H9 (cell line): ENCODE data around the gene NXPH3. TPM values are rescaled to one million over a fixed set of nuclear protein-coding genes. Genes with fewer than 3 reads are reported as not detected.

Experiments
- DNase-seq: peaks from one replicate; pipeline ENCODE4 v3.0.0-alpha.2; 2017
- H2AFZ ChIP-seq: one replicate; pipeline ENCODE4 v1.6.1; 2013; ENCODE audit warnings: mild to moderate bottlenecking, low read length, control low read depth, moderate library complexity
- H2AK5ac ChIP-seq: 2 replicates; pipeline ENCODE4 v1.6.1; 2013; ENCODE audit warnings: low read length, control low read depth, mixed read lengths; ENCODE audit not compliant: insufficient read length
- H2BK120ac ChIP-seq: one replicate; pipeline ENCODE4 v1.6.1; 2013; ENCODE audit warnings: low read depth, mild to moderate bottlenecking, low read length, control low read depth, inconsistent platforms; ENCODE audit not compliant: poor library complexity, severe bottlenecking
- H2BK12ac ChIP-seq: 2 replicates; pipeline ENCODE4 v1.6.1; 2013; ENCODE audit warnings: low read length, control low read depth, mixed read lengths, low read depth; ENCODE audit not compliant: insufficient read length
- H2BK15ac ChIP-seq: 2 replicates; pipeline ENCODE4 v1.6.1; 2013; ENCODE audit warnings: low read depth, low read length, control low read depth
- H2BK20ac ChIP-seq: one replicate; pipeline ENCODE4 v1.6.1; 2013; ENCODE audit warnings: low read depth, mild to moderate bottlenecking, low read length, control low read depth, inconsistent platforms; ENCODE audit not compliant: poor library complexity, severe bottlenecking
- H2BK5ac ChIP-seq: 2 replicates; pipeline ENCODE4 v1.6.1; 2013; ENCODE audit warnings: low read length, control low read depth, mixed read lengths; ENCODE audit not compliant: insufficient read length
- H3K14ac ChIP-seq: 2 replicates; pipeline ENCODE4 v1.6.1; 2013; ENCODE audit warnings: low read length, control low read depth; ENCODE audit not compliant: insufficient read depth
- H3K18ac ChIP-seq: 2 replicates; pipeline ENCODE4 v1.6.1; 2013; ENCODE audit warnings: low read depth, mild to moderate bottlenecking, mixed read lengths, low read length, control low read depth; ENCODE audit not compliant: insufficient read length
- H3K23ac ChIP-seq: 2 replicates; pipeline ENCODE4 v1.6.1; 2013; ENCODE audit warnings: low read length, control low read depth, mixed read lengths, low read depth; ENCODE audit not compliant: insufficient read length
- H3K23me2 ChIP-seq: 2 replicates; pipeline ENCODE4 v1.6.1; 2013; ENCODE audit warnings: low read depth, mild to moderate bottlenecking, mixed read lengths, low read length, control low read depth; ENCODE audit not compliant: insufficient read length, poor library complexity, severe bottlenecking
- H3K27ac ChIP-seq: 2 replicates; pipeline ENCODE4 v1.5.1; 2013; ENCODE audit warnings: low read length, control low read depth, mixed read lengths, low read depth; ENCODE audit not compliant: insufficient read length
- H3K27me3 ChIP-seq: 2 replicates; pipeline ENCODE4 v1.6.1; 2013; ENCODE audit warnings: low read length, control low read depth, inconsistent platforms; ENCODE audit not compliant: insufficient read depth
- H3K4ac ChIP-seq: 2 replicates; pipeline ENCODE4 v1.6.1; 2013; ENCODE audit warnings: low read depth, mild to moderate bottlenecking, control low read depth, inconsistent platforms, low read length, moderate library complexity
- H3K4me1 ChIP-seq: 2 replicates; pipeline ENCODE4 v1.6.1; 2013; ENCODE audit warnings: low read length, control low read depth, inconsistent platforms; ENCODE audit not compliant: insufficient read depth
- H3K4me2 ChIP-seq: 2 replicates; pipeline ENCODE4 v1.6.1; 2013; ENCODE audit warnings: low read length, control low read depth, mixed read lengths; ENCODE audit not compliant: insufficient read length, insufficient read depth
- H3K56ac ChIP-seq: 2 replicates; pipeline ENCODE4 v1.6.1; 2013; ENCODE audit warnings: low read depth, mild to moderate bottlenecking, mixed read lengths, low read length, control low read depth; ENCODE audit not compliant: insufficient read length
- H3K79me1 ChIP-seq: 2 replicates; pipeline ENCODE4 v1.6.1; 2013; ENCODE audit warnings: low read depth, mild to moderate bottlenecking, moderate library complexity, low read length, control low read depth, inconsistent platforms; ENCODE audit not compliant: insufficient read depth, poor library complexity, severe bottlenecking
- H3K79me2 ChIP-seq: 2 replicates; pipeline ENCODE4 v1.6.1; 2013; ENCODE audit warnings: low read length, control low read depth, inconsistent platforms; ENCODE audit not compliant: insufficient read depth
- H3K9ac ChIP-seq: 2 replicates; pipeline ENCODE4 v1.6.1; 2013; ENCODE audit warnings: low read length, control low read depth, mixed read lengths; ENCODE audit not compliant: insufficient read length; ENCODE audit errors: extremely low read depth
- H3K9me3 ChIP-seq: one replicate; pipeline ENCODE4 v1.6.1; 2013; ENCODE audit warnings: low read depth, low read length, inconsistent platforms; ENCODE audit not compliant: control insufficient read depth
- H3T11ph ChIP-seq: one replicate; pipeline ENCODE4 v1.6.1; 2013; ENCODE audit warnings: mild to moderate bottlenecking, low read length, control low read depth, inconsistent platforms
- H4K20me1 ChIP-seq: one replicate; pipeline ENCODE4 v1.6.1; 2013; ENCODE audit not compliant: control insufficient read depth, insufficient read length, insufficient read depth
- H4K5ac ChIP-seq: 2 replicates; pipeline ENCODE4 v1.6.1; 2013; ENCODE audit warnings: low read depth, mild to moderate bottlenecking, mixed read lengths, low read length, control low read depth; ENCODE audit not compliant: insufficient read length
- H4K8ac ChIP-seq: replicated peaks from 2 replicates; pipeline ENCODE4 v1.6.1; 2013; ENCODE audit warnings: low read length, control low read depth, mixed read lengths, low read depth; ENCODE audit not compliant: insufficient read length
- H4K91ac ChIP-seq: 2 replicates; pipeline ENCODE4 v1.6.1; 2013; ENCODE audit warnings: low read depth, mild to moderate bottlenecking, moderate library complexity, mixed read lengths, low read length, control low read depth; ENCODE audit not compliant: insufficient read length
- H3K27ac Mint-ChIP-seq, 3 experiments: 2 replicates in 2 of 3; 3 replicates in 1 of 3; pipeline ENCODE4 v1.8.0; 2020 to 2021; ENCODE audit warnings: mixed read lengths in 3 of 3, mild to moderate bottlenecking in 1 of 3, moderate library complexity in 1 of 3
- H3K27me3 Mint-ChIP-seq: 2 replicates; pipeline ENCODE4 v1.8.0; 2021; ENCODE audit warnings: low read depth, mild to moderate bottlenecking, moderate library complexity, mixed read lengths
- H3K36me3 Mint-ChIP-seq, 3 experiments: 2 replicates in 2 of 3; 3 replicates in 1 of 3; pipeline ENCODE4 v1.8.0; 2020 to 2021; ENCODE audit warnings: low read depth in 3 of 3, mixed read lengths in 3 of 3; ENCODE audit not compliant: insufficient read depth in 1 of 3
- H3K4me1 Mint-ChIP-seq, 2 experiments: 2 replicates each; pipeline ENCODE4 v1.8.0; 2020; ENCODE audit warnings: mixed read lengths in 2 of 2
- H3K4me3 Mint-ChIP-seq, 2 experiments: 2 replicates in 1 of 2; 3 replicates in 1 of 2; pipeline ENCODE4 v1.8.0; 2020 to 2021; ENCODE audit warnings: mild to moderate bottlenecking in 2 of 2, mixed read lengths in 2 of 2, moderate library complexity in 1 of 2
- H3K9me3 Mint-ChIP-seq, 2 experiments: 2 replicates in 1 of 2; 3 replicates in 1 of 2; pipeline ENCODE4 v1.8.0; 2020; ENCODE audit warnings: mild to moderate bottlenecking in 2 of 2, mixed read lengths in 2 of 2, moderate library complexity in 1 of 2
- CTCF ChIP-seq: fragments of 200-600 bp; sonication (generic); conservative IDR thresholded peaks from 3 replicates; pipeline ENCODE4 v1.8.0; 2021; ENCODE audit warnings: antibody characterized with exemption, mild to moderate bottlenecking
- WGBS: extraction: QIAGEN DNeasy Blood & Tissue Kit; methylation state at CpG from one replicate; pipeline ENCODE4 v1.1.7; 2013; ENCODE audit warnings: missing lambda C conversion rate, low lambda C conversion rate, mixed read lengths; ENCODE audit not compliant: insufficient read length; ENCODE audit errors: extremely low coverage; 5-methylcytosine and 5-hydroxymethylcytosine counted together
- total RNA-seq: library from RNA; stranded (reverse); gene quantifications from 2 replicates; pipeline ENCODE4 v1.2.1, GENCODE V29; 2021

The NXPH3 gene
- total RNA-seq, 1 experiment from 2014 or later = 1.3 TPM

- Mint-ChIP-seq H3K4me3 (no peak overlapping the region), H3K27me3 (no peaks in the 10 kb centered on the region; the same call in 1 of the 2 replicates), H3K9me3 (no peaks in the 10 kb centered on the region; a peak in 1 of 5 replicates), H3K27ac (no peak overlapping the region), H3K36me3 (no peaks in the 10 kb centered on the region), H3K4me1 (peaks cover 0 to 11% of the 10 kb centered on the region in 2 experiments; a peak in 2 of 4 replicates)
- Histone ChIP-seq H3K23me2 (no peaks in the 10 kb centered on the region), H3K79me2 (no peaks in the 10 kb centered on the region; the same call in 1 of the 2 replicates), H3T11ph (no peak overlapping the region), H3K4ac (no peak overlapping the region), H3K23ac (no peak overlapping the region), H2AK5ac (no peak overlapping the region), H2BK120ac (no peak overlapping the region), H2BK12ac (no peak overlapping the region), H4K91ac (no peak overlapping the region), H2BK5ac (no peak overlapping the region), H3K4me1 (no peaks in the 10 kb centered on the region), H3K79me1 (no peaks in the 10 kb centered on the region), H3K9ac (no peak overlapping the region), H4K20me1 (no peaks in the 10 kb centered on the region), H4K8ac (no peak overlapping the region), H3K56ac (no peak overlapping the region), H3K14ac (no peak overlapping the region), H3K18ac (no peak overlapping the region), H3K9me3 (no peaks in the 10 kb centered on the region), H3K27me3 (no peaks in the 10 kb centered on the region), H2AFZ (no peak overlapping the region), H3K4me2 (no peak overlapping the region), H3K27ac (no peak overlapping the region), H2BK20ac (no peak overlapping the region), H2BK15ac (no peak overlapping the region), H4K5ac (no peak overlapping the region)
- WGBS = no CpG with 5 or more reads among the region's 1 CpG
- DNase-seq = peak; percentile 3
- TF ChIP-seq CTCF = no peak
Observed at GRCh38 chr17:49530118-49530517, 45.6 kb upstream of the NXPH3 start.
